Kidney epithelial cell (primary cell): ENCODE data around the gene BSPRY. TPM values are rescaled to one million over a fixed set of nuclear protein-coding genes. Genes with fewer than 3 reads are reported as not detected.

ENCODE experiments used
- DNase-seq: peaks from one replicate; pipeline ENCODE4 v3.0.0-alpha.2; 2010; ENCODE audit warnings: low read depth
- H3K27me3 ChIP-seq: 2 replicates; pipeline ENCODE4 v1.6.0; 2011; ENCODE audit warnings: low read length; ENCODE audit not compliant: control insufficient read depth, insufficient read depth
- H3K36me3 ChIP-seq: 2 replicates; pipeline ENCODE4 v1.5.1; 2011; ENCODE audit warnings: low read length; ENCODE audit not compliant: control insufficient read depth, insufficient read depth
- H3K4me3 ChIP-seq: 2 replicates; pipeline ENCODE4 v1.5.1; 2011; ENCODE audit warnings: low read depth, mild to moderate bottlenecking, control low read depth, low read length
- total RNA-seq: library from RNA; depleted of rRNA; stranded (reverse); fragments of >200 nt; gene quantifications from 2 replicates; pipeline ENCODE4 v1.2.3, GENCODE V29; 2015
- TF ChIP-seq, protein P1 (sequence below): IDR thresholded peaks from 2 replicates; pipeline ENCODE4 v1.5.1; 2011; ENCODE audit warnings: mild to moderate bottlenecking, moderate library complexity, low read length, control low read depth, inconsistent platforms; ENCODE audit not compliant: insufficient read depth, poor library complexity, severe bottlenecking

The BSPRY gene
- total RNA-seq = 9.1 and 9.6 TPM in 2 replicates

DNA sequence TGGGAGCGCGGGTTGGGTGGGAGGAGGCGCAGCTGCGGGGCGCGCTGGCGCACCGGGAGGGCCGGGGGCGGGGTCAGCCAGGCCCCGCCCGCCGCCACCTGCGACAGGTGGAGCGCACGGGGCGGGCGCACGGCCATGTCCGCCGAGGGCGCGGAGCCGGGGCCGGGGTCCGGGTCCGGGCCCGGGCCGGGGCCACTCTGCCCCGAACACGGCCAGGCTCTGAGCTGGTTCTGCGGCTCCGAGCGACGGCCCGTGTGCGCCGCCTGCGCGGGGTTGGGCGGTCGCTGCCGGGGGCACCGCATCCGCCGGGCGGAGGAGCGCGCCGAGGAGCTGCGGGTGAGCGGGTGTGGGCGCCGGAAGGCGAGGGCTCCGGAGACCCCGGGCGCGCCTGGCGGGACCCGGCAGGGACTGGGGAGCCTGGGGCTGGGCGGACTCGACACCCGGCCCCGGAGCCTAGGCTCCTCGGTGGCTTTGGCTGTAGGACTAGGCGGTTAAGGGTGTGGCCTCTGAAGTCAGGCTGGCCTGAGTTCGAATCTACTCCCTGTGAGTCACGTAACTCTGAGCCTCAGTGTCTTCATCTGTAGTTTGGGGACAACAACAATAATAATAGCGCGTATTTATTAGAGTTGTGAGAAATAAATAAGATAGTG lies at the start of gene BSPRY:
Gene BSPRY, plus strand, starts transcription at position 97 of the 650 bp plus-strand sequence. Its CDS starts 39 bp downstream, at position 136.
- Histone ChIP-seq H3K4me3 (peak within 1 kb of the TSS; percentile 22), H3K27me3 (peaks cover 26% of the 10 kb centered on the region), H3K36me3 (no peaks in the 10 kb centered on the region)
- no peak for DNase-seq
- TF ChIP-seq, protein P1, sequence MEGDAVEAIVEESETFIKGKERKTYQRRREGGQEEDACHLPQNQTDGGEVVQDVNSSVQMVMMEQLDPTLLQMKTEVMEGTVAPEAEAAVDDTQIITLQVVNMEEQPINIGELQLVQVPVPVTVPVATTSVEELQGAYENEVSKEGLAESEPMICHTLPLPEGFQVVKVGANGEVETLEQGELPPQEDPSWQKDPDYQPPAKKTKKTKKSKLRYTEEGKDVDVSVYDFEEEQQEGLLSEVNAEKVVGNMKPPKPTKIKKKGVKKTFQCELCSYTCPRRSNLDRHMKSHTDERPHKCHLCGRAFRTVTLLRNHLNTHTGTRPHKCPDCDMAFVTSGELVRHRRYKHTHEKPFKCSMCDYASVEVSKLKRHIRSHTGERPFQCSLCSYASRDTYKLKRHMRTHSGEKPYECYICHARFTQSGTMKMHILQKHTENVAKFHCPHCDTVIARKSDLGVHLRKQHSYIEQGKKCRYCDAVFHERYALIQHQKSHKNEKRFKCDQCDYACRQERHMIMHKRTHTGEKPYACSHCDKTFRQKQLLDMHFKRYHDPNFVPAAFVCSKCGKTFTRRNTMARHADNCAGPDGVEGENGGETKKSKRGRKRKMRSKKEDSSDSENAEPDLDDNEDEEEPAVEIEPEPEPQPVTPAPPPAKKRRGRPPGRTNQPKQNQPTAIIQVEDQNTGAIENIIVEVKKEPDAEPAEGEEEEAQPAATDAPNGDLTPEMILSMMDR = no peak

DNA sequence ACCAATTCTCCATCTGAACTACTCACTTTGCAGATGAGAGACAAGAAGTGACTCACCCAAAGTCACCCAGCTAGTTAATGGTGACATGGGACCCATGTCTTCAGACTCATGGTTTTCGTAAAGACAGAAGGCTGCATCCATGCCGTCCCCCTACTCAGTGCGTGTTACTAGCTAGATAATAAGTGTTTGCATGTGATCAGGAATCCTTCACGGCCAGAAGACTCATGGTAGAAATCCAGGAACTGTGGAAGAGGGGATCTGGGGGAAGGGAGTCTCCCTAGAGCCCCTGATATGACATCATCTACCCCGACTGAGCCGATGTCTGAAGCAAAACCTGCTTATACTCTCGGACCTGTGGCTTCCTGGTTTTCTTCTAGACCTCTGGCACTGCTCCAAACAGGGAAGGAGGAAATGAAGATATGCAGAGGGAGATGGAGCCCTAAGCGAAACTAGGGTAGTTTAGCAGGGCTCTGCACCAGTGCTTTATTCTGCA lies 49.5 kb upstream of the BSPRY start:
- peak; percentile 9 for DNase-seq
- H3K4me3 ChIP-seq = no peak overlapping the region
- no peaks in the 10 kb centered on the region for H3K36me3 ChIP-seq
- H3K27me3 ChIP-seq = no peaks in the 10 kb centered on the region
- TF ChIP-seq, protein P1 = no peak

DNA sequence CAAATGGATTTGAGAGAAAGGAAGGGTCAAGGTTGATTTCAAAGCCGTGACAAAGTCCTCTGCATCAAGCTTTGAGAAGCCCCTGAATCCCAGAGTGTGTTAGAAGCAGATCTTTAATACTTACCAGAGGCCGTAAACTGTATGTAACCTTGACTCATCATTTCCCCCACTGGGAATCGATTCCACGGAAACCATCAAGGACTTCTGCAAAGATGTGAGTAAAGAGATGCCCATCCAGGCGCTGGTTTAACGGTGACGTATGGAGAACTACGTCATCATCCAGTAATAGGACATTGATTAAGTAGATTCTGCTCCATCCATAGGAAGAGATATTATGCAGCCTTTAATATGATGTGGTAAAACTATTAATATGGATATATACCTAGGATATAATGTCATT lies 47.8 kb upstream of the BSPRY start:
- no peak overlapping the region for H3K4me3 ChIP-seq
- TF ChIP-seq, protein P1 = no peak
- DNase-seq = no peak
- no peaks in the 10 kb centered on the region for H3K36me3 ChIP-seq
- H3K27me3 ChIP-seq = no peaks in the 10 kb centered on the region

DNA sequence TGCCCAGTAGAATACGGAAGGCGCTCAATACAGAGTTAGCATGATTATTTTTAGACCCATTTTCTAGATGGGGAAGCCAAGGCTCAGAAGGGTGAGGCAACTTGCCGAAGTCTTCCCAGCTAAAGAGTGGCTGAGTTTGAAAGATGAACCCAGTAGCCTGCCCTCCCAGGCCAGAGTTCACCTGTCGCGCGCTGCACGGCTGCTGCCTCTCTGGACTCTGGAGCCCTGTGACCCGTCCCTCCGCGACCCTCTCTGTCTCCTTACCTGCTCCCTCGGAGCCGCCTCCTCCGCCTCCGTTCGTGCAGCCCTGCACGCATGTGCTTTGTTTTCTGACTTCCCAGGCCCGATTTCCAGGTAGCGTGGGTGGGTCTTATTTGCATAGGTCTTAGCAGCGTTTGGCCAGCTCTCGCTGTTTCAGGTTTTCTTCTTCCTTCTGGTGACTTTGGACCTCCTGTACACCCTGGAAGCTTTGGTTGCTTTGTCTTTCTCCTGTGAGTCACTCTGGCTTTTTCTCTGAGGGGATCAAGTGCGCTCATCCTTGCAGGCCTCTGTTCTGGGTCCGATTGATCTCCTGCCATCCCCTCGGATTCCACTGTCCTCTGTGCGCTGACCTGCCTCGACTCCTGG lies 46.4 kb upstream of the BSPRY start, which contains the start of gene RNF183:
Gene RNF183, minus strand, starts transcription at position 585 of the 627 bp plus-strand sequence. CDS start 5,192 bp downstream, outside the sequence.
- Histone ChIP-seq H3K36me3 (no peaks in the 10 kb centered on the region), H3K4me3 (no peak within 1 kb of the TSS), H3K27me3 (no peaks in the 10 kb centered on the region)
- TF ChIP-seq, protein P1 = no peak
- DNase-seq = peak; percentile 19

DNA sequence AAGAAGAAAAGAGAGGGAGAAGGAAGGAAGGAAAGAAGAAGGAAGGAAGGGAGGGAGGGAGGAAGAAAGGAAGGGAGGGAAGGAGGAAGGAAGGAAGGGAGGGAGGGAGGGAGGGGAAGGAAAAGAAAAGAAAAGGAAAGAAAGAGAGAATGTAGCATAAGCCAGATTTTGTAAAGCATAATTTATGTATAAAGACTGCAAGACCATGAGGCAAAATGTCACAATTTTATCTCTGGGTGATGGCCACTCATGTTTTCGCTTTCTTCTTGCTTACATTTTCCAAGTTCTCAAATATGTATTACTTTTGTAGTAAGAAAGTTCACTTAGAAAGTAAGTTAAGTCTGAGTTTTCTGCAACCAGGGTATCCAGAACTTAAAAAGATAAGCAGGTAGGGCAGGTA lies 42.8 kb upstream of the BSPRY start:
- TF ChIP-seq, protein P1 = no peak
- H3K27me3 ChIP-seq = no peaks in the 10 kb centered on the region

More for the DNA sequence above, 42.8 kb upstream of the BSPRY start:
- Histone ChIP-seq H3K4me3 (no peak overlapping the region), H3K36me3 (no peaks in the 10 kb centered on the region)
- DNase-seq = no peak
